SH-SY5Y (cell line): ENCODE measurements around the gene PKNOX2.

ENCODE experiments used
- GATA2 ChIP-seq: IDR thresholded peaks from 2 replicates; pipeline ENCODE4 v1.6.1; 2011; ENCODE audit warnings: mild to moderate bottlenecking, low read depth, low read length
- GATA3 ChIP-seq: IDR thresholded peaks from 2 replicates; pipeline ENCODE4 v1.6.1; 2011; ENCODE audit warnings: low read depth, mild to moderate bottlenecking, low read length, moderate library complexity

GRCh38 chr11:125454047-125454446, 289.5 kb downstream of the PKNOX2 start:
- TF ChIP-seq GATA3: no peak
- TF ChIP-seq GATA2: no peak
